HG03039 (cell line): ENCODE measurements around the gene SERPINA7.
"Not testable (repeated sequence)": the region's sequence is repeated elsewhere in the genome, so short reads cannot be mapped to it uniquely, and the experiment has no call there.

Experiments
- ATAC-seq: cut with Tn5 transposase; IDR thresholded peaks from one replicate; pipeline ENCODE4 v1.9.1; 2021; ENCODE audit warnings: mild to moderate bottlenecking, moderate library complexity; ENCODE audit not compliant: unreplicated experiment

Gene SERPINA7

GRCh38 chrX:106038625-106039024 is at the start of gene SERPINA7:
SERPINA7 (minus strand) TSS chrX:106038727; CDS start chrX:106037058, 1,669 bp downstream.
- no peak for ATAC-seq

- ATAC-seq, result no peak
Measured at GRCh38 chrX:106069048-106069447, 30.5 kb upstream of the SERPINA7 start.

- no peak for ATAC-seq
Measured at GRCh38 chrX:106050054-106050453, 11.5 kb upstream of the SERPINA7 start.

DNA sequence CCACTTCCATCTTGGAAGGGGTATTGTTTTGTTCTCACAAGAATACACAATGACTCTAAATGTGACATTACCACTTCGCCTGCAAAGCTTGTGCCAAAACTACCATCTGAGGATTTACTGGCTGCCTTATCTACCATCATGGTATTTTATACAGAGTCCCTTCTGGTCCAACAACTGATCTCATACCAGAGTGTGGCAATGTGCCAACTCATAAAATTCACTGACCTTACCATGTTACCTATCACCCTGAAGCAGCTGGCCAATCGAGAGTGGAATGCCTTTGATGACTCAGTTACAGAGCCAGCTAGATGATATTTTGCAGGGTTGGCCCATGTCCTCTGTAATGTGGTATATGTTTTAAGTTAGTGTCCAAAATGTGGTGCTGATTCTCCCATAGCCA is 3.8 kb upstream of the SERPINA7 start:
- no peak for ATAC-seq

DNA sequence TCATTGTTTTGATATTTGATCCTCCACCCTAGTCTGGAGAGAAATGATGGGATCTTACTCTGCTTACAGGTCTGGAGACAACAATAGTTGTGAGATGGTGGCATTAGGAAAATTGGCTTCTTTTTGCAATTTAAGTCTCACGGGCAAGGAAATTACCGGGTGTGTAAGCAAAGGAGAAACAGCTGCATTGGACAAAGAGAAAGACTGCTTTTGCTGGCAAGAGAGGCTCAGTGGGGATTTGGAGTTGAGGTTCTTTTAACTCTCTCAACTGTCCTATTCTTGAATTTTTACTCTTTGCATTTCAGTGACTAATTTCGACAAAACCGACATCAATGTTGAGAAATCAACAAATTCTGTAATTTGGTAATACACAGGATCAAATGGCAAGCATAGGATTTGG is 2.3 kb upstream of the SERPINA7 start:
- no peak for ATAC-seq

DNA sequence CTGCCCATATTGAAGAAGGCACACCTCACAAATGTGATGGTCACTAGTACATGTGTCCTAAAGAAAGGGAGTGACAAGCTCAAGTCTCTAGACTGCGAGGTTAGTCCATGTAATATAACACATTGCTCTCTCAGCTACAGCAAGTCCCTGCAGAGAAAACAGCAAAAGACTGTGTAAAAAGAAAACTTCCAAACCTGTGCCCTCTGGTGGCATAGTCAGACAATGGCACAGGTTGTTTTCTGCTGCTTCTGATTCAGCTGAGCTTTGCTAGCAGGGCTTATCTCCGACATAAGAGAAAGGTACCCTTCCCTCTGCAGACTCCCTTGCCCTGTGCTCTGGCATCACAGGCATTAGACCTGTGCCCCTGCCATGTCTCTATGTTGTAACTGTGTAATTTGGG is 1.4 kb upstream of the SERPINA7 start:
- ATAC-seq, result no peak

DNA sequence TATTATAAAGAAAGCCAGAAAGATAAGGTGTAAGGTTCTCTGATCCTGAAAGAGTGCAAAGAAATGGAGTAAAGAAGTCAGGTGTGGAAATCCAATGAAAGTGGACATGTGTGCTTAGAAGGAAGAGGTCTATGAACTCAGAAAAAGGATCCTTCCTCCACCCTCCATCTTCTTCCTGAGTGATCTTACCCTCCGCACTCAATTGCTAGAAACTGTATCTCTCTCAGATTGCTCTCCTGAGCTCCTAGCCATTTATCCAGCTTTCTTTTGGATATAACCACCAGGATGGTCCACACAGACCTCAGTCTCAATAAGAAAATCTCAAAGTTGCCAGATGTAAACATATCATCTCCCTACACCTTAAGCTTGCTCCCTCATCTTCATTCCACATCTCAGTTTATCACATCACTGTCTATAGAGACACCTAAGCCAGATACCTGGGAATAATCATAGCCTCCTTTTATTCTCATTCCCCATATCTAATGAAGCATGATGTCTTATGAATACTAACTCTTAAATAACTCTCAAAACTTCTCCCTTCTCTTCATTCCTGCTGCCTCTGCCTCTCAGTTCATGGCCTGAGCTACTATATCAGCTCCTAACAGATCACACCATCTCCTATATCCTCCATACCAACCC is 573 bp downstream of the SERPINA7 start:
- ATAC-seq, result no peak

- ATAC-seq, result no peak
Measured at GRCh38 chrX:106036716-106037115, 1.8 kb downstream of the SERPINA7 start.

GRCh38 chrX:106035064-106035463 is 3.5 kb downstream of the SERPINA7 start:
- no peak for ATAC-seq

DNA sequence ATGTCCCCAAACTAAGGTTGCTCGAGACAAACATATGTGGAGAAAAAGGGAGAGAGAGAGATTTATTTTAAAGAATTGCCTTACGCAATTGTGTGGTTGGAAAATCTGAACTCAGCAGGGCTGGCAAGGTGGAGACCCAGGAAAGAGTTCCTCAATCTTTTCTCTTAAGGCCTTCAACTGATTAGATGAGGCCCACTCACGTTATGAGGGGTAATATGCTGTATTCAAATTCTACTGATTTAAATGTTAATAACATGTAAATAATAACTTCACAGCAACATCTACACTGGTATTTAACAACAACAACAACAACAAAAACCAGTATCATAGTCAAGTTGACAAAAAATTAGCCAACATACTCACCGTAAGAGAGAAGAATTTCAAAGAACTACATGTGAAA is 14.6 kb downstream of the SERPINA7 start:
- no peak for ATAC-seq

DNA sequence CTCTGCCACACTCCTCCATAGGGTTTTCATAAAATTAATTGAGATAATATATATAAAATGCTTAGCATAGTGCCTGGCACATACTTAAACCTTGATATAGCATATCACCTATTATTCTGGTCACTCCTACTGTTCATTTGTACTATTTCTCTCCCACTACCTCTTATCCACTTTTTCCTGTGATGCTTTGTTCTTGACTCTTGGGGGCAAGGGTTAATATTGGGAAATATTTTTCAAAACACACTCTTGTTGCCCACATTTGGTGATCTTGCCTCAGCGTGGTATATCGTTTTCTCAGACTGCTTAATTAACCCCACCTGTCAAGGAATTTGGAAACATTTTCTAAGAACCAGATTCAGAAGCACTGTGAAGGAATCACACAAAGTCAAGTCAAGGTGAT is 16.3 kb downstream of the SERPINA7 start:
- ATAC-seq, result no peak

DNA sequence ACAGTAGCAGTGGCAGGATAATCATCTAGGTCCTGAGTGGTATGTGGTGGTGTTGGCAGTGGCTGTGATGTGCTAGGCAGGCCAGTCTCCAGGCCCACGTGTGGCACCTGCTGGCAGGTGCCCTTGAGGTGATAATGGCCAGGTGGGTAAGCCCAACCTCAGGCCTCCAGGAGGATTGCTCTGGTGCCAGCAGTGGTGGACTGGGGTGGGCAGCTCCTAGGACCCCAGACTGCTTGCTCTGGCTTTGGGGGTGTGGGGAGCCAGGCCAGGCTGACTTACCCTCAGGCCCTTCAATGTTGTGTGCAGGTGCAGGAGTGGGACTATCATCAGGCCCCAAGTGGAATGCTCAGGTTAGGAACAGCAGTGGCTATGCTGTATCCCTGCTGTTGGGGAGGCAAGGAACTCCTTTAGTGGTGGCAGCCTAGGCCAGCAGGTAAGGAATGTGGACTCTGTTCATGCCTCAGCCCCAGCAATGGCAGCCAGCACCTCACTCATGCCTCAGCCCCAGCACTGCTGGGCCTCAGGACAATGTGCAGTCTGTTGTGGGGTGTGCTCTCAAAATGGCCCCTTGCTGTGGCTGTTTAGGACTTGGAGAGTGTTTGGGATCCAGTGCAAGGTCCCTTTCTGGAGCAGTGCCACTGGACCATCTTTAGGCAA is 24.3 kb downstream of the SERPINA7 start:
- ATAC-seq, result no peak

DNA sequence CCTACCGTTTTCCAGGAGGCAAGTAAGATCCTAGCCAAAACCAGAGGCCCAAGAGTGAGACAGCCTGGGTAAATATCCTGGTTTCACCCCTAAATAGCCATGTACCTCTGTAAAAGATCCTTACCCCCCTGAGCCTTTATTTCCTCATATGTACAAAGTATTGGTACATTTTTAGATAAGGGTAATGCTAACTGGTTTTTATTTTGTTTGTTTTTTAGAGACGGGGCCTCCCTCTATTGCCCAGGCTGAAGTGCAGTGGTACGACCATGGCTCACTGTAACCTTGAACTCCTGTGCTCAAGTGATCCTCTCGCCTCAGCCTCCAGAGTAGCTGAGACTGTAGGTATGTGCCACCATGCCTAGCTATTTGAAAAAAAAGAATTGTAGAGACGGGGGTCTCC is 29.4 kb downstream of the SERPINA7 start:
- no peak for ATAC-seq

- ATAC-seq, result no peak
Measured at GRCh38 chrX:106007815-106008214, 30.7 kb downstream of the SERPINA7 start.

GRCh38 chrX:106005684-106006083 is 32.8 kb downstream of the SERPINA7 start:
- ATAC-seq, result no peak

GRCh38 chrX:106000609-106001008 is 37.9 kb downstream of the SERPINA7 start:
- ATAC-seq, result not testable (repeated sequence)

DNA sequence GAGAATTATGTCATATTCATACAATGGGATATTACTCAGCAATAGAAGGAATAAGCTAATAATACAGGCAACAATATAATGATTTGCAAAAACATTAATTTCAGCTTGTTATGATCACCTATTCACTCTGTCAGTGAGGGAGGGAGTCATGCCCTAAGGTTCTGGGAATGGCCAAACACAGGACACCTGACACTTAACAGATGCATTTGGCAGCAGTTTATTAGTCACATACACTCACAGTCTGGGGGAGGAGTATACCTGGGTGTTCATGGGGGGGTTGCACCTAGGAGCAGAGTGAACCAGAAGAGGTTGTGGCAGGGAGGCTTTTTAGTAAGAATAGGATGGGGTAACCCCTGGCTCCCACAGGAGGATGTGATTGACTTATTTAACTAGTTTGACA is 38.3 kb downstream of the SERPINA7 start:
- no peak for ATAC-seq

GRCh38 chrX:105999294-105999693 is 39.2 kb downstream of the SERPINA7 start:
- ATAC-seq, result no peak

- not testable (repeated sequence) for ATAC-seq
Measured at GRCh38 chrX:105988487-105988886, 50.0 kb downstream of the SERPINA7 start.
